ENCODE results near the gene ITSN1.
"Not testable (repeated sequence)": the region's sequence is repeated elsewhere in the genome, so short reads cannot be mapped to it uniquely, and the experiment has no call there.

GRCh38 chr21:33626151-33626550, 16.1 kb upstream of the ITSN1 start:
- not testable (repeated sequence) for TF ChIP-seq POLR2A (IDR thresholded peaks at IDR 0.05); EP300 (IDR thresholded peaks at IDR 0.05; ENCODE audit: low read depth); CTCF (IDR thresholded peaks at IDR 0.05)
